COLO668 (cell line): Measurements from ENCODE around the gene ALOX15.
A peak's percentile ranks its signal among the peaks of the same experiment; 100 is the strongest.
"Not testable (repeated sequence)": the region's sequence is repeated elsewhere in the genome, so short reads cannot be mapped to it uniquely, and the experiment has no call there.

Experiments used
- DNase-seq: peaks from one replicate; lab custom pipeline; 2025; ENCODE audit not compliant: unreplicated experiment; lab: John Stamatoyannopoulos, UW

Gene ALOX15

GRCh38 chr17:4620531-4621101, 20.9 kb downstream of the ALOX15 start:
- no peak for DNase-seq

GRCh38 chr17:4617590-4618351, 23.7 kb downstream of the ALOX15 start:
- no peak for DNase-seq

DNA sequence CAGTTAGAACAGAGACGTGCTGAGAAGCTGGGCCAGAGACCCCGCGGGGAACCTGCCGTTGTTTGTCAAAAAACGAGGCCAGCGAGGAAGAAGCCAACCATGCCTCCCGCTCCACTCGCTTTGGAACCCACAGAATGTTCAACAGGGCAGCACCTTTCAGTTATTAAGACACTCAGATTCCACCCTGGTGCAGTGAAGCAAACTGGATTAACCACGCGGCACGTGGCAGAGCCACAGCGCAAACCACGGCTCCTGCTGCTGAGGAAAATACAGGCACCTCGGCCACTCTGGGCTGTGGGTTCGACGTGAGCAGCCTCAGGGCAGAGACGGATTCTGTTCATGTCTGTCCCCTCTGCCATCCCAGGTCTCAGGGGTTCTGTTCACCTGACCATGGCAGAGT, 24.4 kb downstream of the ALOX15 start:
- no peak for DNase-seq

DNA sequence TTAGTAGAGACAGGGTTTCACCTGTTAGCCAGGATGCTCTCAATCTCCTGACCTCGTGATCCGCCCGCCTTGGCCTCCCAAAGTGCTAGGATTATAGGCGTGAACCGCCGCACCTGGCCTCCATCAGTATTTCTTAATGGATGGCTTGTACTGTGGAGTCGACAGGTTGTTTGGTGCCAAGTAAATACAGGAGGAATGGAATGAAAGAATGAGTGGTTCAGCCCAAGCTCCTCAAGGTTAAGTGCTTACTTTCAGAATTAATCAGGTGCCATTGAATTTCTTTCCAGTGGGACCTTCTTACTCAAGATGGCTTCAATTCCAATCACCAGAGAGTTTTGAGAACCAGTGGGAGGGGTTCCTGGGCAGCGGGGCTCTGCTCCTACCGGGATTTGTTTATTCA, 25.0 kb downstream of the ALOX15 start:
- DNase-seq = no peak

- no peak for DNase-seq
Observed at GRCh38 chr17:4610656-4611055, 30.8 kb downstream of the ALOX15 start.

DNA sequence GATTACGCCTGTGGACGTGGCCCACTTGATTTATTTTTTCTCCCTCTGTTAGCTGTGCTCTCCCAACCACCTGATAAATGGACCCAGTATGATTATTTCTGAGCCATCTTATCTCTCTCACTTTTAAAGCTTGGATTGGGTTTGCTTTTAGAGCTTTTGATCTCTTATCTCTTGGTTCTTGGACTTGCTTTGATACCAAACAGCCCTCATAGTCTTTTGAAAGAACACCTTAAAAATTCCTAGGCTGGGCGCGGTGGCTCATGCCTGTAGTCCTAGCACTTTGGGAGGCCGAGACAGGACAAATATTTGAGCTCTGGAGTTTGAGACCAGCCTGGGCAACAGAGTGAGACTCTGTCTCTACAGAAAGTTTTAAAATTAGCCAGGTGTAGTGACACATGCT, 31.3 kb downstream of the ALOX15 start:
- no peak for DNase-seq

GRCh38 chr17:4609761-4610160, 31.7 kb downstream of the ALOX15 start:
- no peak for DNase-seq

GRCh38 chr17:4607773-4608187, 33.7 kb downstream of the ALOX15 start:
- no peak for DNase-seq

GRCh38 chr17:4607261-4607741, 34.2 kb downstream of the ALOX15 start:
- DNase-seq = no peak

GRCh38 chr17:4605826-4606225, 35.7 kb downstream of the ALOX15 start:
- DNase-seq = no peak

- DNase-seq = not testable (repeated sequence)
Observed at GRCh38 chr17:4604736-4605135, 36.7 kb downstream of the ALOX15 start.

- DNase-seq = peak; percentile 61
Observed at GRCh38 chr17:4604111-4604644, 37.3 kb downstream of the ALOX15 start.

- DNase-seq = no peak
Observed at GRCh38 chr17:4602041-4602440, 39.4 kb downstream of the ALOX15 start.

DNA sequence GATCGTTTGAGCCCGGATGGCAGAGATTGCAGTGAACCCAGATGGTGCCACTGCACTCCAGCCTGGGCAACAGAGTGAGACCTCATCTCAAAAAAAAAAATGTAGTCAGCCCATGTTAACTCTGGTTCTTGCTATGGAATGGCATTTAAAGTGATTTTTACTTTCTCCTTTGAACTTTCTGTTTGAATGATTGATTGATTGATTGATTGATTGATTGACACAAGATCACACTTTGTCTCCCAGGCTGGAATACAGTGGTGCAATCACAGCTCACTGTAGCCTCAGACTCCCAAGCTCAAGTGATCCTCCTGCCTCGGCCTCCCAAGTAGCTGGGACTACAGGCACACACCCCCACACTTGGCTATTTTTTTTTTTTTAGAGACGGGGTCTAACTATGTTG, 40.2 kb downstream of the ALOX15 start:
- DNase-seq = no peak

DNA sequence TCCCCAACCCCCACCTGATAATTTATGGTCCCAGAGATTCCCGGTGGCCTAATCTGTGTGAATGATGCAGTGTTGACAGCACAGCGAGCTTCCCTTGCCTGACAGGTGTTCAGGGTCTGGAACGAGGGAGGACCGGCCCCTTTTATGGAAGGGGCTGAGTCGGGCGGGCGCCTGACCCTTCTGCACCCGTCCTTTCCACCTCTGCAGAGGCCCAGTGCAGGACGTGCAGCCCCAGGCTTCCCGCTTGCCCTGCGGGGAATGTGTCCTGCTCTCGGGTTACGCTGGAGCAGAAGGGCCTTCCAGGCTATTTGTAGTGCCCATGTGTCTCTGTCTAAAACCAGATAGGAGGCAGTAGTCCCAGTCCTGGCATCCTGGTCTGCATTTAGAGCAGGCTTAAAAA, 40.9 kb downstream of the ALOX15 start:
- peak; percentile 70 for DNase-seq

GRCh38 chr17:4599505-4600281, 41.8 kb downstream of the ALOX15 start:
- peak; percentile 82 for DNase-seq

DNA sequence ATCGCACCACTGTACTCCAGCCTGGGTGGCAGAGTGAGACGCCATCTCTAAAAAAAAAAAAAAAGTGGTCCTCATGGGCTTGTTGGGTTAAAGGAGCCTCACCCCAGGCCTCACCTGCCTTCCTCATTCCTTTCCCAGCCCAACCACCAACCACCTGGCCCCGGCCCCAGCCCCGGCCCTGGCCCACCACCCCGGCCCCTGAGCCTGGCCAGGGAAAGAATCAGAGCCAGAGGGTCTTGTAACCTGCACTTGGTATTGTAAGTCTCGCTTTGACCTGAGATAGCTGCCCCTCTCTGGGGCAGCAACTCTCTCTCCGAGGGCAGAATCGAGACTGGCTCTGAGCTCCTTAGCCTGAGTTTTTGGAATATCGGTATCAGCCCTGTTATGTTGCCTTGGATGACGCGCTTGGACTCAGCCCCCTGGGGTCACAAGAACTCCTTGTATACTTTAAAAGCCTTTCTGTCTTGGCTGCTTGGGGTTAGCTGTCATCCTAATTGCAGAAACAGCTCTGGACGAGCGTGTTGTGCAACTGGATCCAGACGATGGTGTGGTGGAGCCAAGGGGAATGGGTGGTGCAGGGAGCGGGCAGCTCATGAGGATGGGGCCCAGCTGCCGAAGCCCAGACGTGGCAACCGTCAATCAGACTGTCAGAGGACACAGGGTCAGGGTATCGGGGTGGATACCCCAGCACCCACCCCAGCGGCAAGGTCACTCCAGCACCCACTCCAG, 42.5 kb downstream of the ALOX15 start:
- DNase-seq = no peak

DNA sequence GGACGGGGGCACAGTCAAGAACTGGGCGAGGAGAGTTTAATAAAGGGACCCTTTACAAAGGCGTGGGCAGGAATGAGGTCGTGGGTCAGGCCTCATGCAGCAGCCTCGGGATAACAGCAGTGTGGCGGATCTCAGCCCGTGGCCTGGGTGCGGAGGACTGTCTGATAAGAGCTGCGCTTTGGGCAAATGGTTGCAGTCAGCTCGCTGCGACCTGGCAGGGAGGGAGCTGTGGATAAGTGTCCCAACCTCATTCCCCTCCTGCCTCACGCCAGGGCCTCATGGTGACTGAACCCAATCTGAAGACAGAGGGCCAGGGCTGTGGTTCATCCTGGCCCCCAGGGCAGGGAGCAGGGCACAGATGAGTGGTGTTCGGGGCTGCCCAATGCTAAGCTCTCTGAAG, 43.5 kb downstream of the ALOX15 start:
- DNase-seq = no peak

- DNase-seq = no peak
Observed at GRCh38 chr17:4596636-4597380, 44.7 kb downstream of the ALOX15 start.

- DNase-seq = not testable (repeated sequence)
Observed at GRCh38 chr17:4595685-4596342, 45.7 kb downstream of the ALOX15 start.
